ENCODE results near the gene SIRPB2.

SIRPB2 gene

DNA sequence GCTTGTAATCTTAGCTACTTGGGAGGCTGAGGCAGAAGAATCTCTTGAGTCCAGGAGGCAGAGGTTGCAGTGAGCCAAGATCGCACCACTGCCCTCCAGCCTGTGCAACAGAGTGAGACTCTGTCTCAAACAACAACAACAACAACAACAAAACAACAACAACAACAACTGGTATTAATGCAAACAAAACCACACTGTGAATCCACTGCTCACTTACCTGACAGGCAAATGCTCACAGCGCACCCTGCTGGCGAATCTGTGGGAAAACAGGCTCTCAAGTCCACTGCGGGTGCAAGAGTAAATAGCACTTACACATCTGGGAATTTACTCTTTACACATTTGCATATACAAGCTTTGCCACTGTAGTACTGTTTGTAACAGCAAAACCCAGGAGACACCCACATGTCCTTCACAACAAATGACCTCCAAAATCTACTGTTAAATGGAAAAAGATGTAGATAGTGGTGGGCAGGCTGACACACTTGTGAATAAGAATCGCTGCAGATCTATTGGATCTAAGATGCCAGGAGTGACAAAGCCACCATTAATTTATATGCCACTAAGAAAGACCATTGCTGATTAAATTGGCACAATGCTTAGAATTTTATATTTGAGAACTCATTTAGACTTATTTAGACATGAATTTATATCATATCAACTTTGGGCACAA, 53.9 kb downstream of the SIRPB2 start:
- peak; percentile 35 for DNase-seq

- no peak for DNase-seq
Measured at GRCh38 chr20:1436263-1436662, 55.0 kb downstream of the SIRPB2 start.

GRCh38 chr20:1435337-1435699, 55.9 kb downstream of the SIRPB2 start:
- DNase-seq, result no peak

GRCh38 chr20:1434571-1435336, 56.5 kb downstream of the SIRPB2 start:
- no peak for DNase-seq

DNA sequence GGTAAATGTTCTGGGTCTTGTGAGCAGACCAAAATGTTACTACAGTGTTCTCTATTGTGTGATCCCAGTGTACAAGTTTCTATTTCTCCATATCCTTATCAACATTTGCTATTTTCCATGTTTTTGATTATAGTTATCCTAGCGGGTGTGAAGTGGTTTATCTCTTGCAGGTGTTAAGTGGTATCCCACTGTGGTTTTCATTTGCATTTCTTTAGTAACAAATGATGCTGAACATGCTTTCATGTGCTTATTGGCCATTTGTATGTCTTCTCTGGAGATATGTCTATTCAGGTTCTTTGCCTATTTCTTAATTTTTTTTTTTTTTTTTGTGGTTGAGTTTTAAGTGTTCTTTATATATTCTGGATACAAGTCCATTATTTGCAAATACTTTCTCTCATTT, 60.1 kb downstream of the SIRPB2 start:
- no peak for DNase-seq

GRCh38 chr20:1430004-1430451, 61.2 kb downstream of the SIRPB2 start:
- DNase-seq, result no peak

DNA sequence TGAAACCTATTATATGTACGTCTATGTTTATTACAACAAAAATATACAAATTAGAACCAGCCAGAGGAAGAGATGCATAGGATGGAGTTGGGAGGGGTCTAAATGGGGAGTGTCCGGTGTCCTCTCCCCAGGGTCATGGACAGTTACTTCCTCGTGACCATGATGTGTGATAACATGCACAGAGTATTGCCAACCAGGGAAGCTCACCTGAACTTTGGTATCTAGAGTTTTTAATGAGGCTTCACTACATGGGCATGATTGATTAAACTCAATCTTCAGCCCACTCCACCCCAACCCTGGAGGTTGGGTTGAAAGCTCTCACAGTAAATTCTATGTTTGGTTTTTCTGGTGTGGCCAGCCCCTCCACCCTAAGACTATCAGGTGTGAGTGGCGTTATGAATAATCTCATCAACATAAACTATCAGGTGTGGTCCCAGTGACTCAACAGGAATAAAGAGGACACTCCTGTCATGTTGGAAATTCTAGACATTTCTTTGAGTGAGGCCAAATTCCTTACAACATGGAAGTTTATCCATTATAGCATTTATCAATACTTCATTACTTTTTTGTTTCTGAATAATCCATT, 62.0 kb downstream of the SIRPB2 start:
- DNase-seq, result no peak

DNA sequence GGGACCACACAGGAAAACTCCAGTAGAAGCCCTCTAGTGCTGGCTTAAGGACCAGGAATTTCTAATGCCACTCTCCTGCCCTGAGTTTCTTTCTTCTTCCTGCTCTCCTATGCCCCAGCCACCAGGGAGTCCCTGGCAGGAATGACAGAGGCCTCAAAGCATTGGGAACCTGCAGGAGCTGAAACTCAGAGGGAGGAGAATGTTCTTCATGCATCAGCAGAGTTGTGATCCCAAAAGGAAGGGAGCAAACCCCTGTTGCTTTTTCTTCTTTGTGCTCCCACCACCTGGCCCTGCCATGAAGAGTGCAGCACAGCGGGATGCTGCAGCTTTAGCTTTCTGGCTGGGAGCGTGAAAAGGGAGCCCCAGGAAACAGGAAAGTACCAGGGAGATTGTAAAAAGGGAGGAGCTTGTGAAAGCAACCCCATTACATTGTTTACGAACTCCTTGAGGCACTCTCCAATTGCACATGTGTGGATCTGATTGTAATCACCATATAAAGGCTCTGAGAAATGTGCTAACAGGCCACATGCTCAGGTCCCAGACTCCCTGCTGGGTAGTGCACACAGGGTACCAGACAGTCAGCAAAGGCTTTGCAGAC, 63.7 kb downstream of the SIRPB2 start:
- DNase-seq, result peak; percentile 97

GRCh38 chr20:1426231-1426849, 64.9 kb downstream of the SIRPB2 start:
- no peak for DNase-seq
